ENCODE data around the gene DTX1.

The DTX1 gene

DNA sequence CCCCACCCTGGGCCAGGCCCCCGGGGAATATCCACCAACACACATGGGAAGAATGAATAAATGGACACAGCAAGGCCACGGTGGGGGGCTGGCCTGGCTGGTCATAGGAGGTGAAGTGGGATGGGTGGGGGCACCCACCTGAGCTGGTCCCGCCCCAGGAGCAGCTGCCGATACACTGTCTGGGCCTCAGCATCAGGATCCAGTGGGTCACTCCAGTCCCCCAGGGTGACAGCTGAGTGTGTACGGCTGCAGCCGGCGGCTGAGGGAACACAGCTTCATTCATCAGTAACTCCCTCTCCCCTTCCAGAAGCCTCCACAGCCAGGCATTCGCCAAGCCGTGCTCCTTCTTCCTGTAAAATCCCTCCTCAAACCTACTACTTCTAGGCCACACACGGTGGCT lies 45.2 kb downstream of the DTX1 start (continued):
- TF ChIP-seq, protein P1, sequence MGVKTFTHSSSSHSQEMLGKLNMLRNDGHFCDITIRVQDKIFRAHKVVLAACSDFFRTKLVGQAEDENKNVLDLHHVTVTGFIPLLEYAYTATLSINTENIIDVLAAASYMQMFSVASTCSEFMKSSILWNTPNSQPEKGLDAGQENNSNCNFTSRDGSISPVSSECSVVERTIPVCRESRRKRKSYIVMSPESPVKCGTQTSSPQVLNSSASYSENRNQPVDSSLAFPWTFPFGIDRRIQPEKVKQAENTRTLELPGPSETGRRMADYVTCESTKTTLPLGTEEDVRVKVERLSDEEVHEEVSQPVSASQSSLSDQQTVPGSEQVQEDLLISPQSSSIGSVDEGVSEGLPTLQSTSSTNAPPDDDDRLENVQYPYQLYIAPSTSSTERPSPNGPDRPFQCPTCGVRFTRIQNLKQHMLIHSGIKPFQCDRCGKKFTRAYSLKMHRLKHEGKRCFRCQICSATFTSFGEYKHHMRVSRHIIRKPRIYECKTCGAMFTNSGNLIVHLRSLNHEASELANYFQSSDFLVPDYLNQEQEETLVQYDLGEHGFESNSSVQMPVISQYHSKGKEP (tag by site-specific recombination; IDR thresholded peaks at IDR 0.05): no peak
- no peak for TF ChIP-seq HOXC10 (CRISPR knock-in tag; IDR thresholded peaks at IDR 0.05)

- no peak overlapping the region for H3K27ac ChIP-seq (ENCODE audit: extremely low read depth, low read depth, low read length)
- no peak for TF ChIP-seq ZBTB20 (tag by site-specific recombination; IDR thresholded peaks at IDR 0.05)
- TF ChIP-seq, protein P2, sequence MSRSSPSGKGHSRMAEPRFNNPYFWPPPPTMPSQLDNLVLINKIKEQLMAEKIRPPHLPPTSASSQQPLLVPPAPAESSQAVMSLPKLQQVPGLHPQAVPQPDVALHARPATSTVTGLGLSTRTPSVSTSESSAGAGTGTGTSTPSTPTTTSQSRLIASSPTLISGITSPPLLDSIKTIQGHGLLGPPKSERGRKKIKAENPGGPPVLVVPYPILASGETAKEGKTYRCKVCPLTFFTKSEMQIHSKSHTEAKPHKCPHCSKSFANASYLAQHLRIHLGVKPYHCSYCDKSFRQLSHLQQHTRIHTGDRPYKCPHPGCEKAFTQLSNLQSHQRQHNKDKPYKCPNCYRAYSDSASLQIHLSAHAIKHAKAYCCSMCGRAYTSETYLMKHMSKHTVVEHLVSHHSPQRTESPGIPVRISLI (tag by site-specific recombination; IDR thresholded peaks at IDR 0.05): no peak
- no peaks in the 10 kb centered on the region for H3K4me1 ChIP-seq (ENCODE audit: control insufficient read depth, insufficient read depth, low read length)
- no peaks in the 10 kb centered on the region for H3K9me3 ChIP-seq (ENCODE audit: control insufficient read depth, insufficient read depth, low read depth, low read length)
- ChIA-PET CTCF (interaction anchor here (0.6 kb wide), 1 partner anchor 14 kb away, joined by 3 read pairs; no protein-coding TSS in a partner anchor), POLR2A (interaction anchor here (1.0 kb wide), 1 partner anchor 51 kb away, joined by 3 read pairs; no protein-coding TSS in a partner anchor)
- no peak overlapping the region for H3K4me3 ChIP-seq (ENCODE audit: low read depth, low read length)
- H3K36me3 ChIP-seq (ENCODE audit: control insufficient read depth in 2 of 2, insufficient read depth in 1 of 2, low read length in 2 of 2): no peaks in the 10 kb centered on the region
Observed at GRCh38 chr12:113102811-113103210, 46.3 kb downstream of the DTX1 start.

- no peak overlapping the region for H3K27ac ChIP-seq (ENCODE audit: extremely low read depth, low read depth, low read length)
- H3K4me3 ChIP-seq (ENCODE audit: low read depth, low read length): peak overlapping the region; percentile 14
- no peaks in the 10 kb centered on the region for H3K36me3 ChIP-seq (ENCODE audit: control insufficient read depth in 2 of 2, insufficient read depth in 1 of 2, low read length in 2 of 2)
- CTCF ChIA-PET: interaction anchor here (0.7 to 1.1 kb wide), 2 partner anchors 11 to 111 kb away, joined by 3 to 4 read pairs; no protein-coding TSS in a partner anchor
- H3K9me3 ChIP-seq (ENCODE audit: control insufficient read depth, insufficient read depth, low read depth, low read length): no peaks in the 10 kb centered on the region
- POLR2A ChIA-PET: interaction anchor here (1.0 kb wide), 1 partner anchor 50 kb away, joined by 3 read pairs; no protein-coding TSS in a partner anchor
- no peaks in the 10 kb centered on the region for H3K4me1 ChIP-seq (ENCODE audit: control insufficient read depth, insufficient read depth, low read length)
- TF ChIP-seq ZNF341 (tag by site-specific recombination; IDR thresholded peaks at IDR 0.05; ENCODE audit: low read depth) (0 out of 2 replicates have a peak, but pooled peaks have one; percentile 9), SP3 (tag by site-specific recombination; IDR thresholded peaks at IDR 0.05) (peak; percentile 52), ZXDB (tag by site-specific recombination; IDR thresholded peaks at IDR 0.05) (peak; percentile 51; the same call in 1 of the 2 replicates), ZNF202 (tag by site-specific recombination; IDR thresholded peaks at IDR 0.05; ENCODE audit: borderline replicate concordance) (no peak), ZNF600 (tag by site-specific recombination; IDR thresholded peaks at IDR 0.05) (peak; percentile 49; the same call in 1 of the 2 replicates), PRDM4 (tag by site-specific recombination; IDR thresholded peaks at IDR 0.05) (no peak), ZNF707 (tag by site-specific recombination; IDR thresholded peaks at IDR 0.05) (no peak), PATZ1 (tag by site-specific recombination; IDR thresholded peaks at IDR 0.05) (peak; percentile 85), AEBP2 (tag by site-specific recombination; IDR thresholded peaks at IDR 0.05; ENCODE audit: borderline replicate concordance) (no peak), ZNF366 (tag by site-specific recombination; conservative IDR thresholded peaks at IDR 0.05) (peak; percentile 44; the same call in 1 of the 2 replicates), SP2 (tag by site-specific recombination; IDR thresholded peaks at IDR 0.05) (peak; percentile 52), ZNF629 (tag by site-specific recombination; IDR thresholded peaks at IDR 0.05) (peak; percentile 36; the same call in 1 of the 2 replicates)
- TF ChIP-seq, protein P3, sequence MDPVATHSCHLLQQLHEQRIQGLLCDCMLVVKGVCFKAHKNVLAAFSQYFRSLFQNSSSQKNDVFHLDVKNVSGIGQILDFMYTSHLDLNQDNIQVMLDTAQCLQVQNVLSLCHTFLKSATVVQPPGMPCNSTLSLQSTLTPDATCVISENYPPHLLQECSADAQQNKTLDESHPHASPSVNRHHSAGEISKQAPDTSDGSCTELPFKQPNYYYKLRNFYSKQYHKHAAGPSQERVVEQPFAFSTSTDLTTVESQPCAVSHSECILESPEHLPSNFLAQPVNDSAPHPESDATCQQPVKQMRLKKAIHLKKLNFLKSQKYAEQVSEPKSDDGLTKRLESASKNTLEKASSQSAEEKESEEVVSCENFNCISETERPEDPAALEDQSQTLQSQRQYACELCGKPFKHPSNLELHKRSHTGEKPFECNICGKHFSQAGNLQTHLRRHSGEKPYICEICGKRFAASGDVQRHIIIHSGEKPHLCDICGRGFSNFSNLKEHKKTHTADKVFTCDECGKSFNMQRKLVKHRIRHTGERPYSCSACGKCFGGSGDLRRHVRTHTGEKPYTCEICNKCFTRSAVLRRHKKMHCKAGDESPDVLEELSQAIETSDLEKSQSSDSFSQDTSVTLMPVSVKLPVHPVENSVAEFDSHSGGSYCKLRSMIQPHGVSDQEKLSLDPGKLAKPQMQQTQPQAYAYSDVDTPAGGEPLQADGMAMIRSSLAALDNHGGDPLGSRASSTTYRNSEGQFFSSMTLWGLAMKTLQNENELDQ (tag by site-specific recombination; IDR thresholded peaks at IDR 0.05; ENCODE audit: low read depth): no peak
- TF ChIP-seq, protein P4, sequence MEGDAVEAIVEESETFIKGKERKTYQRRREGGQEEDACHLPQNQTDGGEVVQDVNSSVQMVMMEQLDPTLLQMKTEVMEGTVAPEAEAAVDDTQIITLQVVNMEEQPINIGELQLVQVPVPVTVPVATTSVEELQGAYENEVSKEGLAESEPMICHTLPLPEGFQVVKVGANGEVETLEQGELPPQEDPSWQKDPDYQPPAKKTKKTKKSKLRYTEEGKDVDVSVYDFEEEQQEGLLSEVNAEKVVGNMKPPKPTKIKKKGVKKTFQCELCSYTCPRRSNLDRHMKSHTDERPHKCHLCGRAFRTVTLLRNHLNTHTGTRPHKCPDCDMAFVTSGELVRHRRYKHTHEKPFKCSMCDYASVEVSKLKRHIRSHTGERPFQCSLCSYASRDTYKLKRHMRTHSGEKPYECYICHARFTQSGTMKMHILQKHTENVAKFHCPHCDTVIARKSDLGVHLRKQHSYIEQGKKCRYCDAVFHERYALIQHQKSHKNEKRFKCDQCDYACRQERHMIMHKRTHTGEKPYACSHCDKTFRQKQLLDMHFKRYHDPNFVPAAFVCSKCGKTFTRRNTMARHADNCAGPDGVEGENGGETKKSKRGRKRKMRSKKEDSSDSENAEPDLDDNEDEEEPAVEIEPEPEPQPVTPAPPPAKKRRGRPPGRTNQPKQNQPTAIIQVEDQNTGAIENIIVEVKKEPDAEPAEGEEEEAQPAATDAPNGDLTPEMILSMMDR (tag by site-specific recombination; IDR thresholded peaks at IDR 0.05): peak; percentile 45
Observed at GRCh38 chr12:113103756-113104450, 47.4 kb downstream of the DTX1 start.

Measured in HEK293 (cell line).